ENCODE results near the gene ROR1.

The ROR1 gene

DNA sequence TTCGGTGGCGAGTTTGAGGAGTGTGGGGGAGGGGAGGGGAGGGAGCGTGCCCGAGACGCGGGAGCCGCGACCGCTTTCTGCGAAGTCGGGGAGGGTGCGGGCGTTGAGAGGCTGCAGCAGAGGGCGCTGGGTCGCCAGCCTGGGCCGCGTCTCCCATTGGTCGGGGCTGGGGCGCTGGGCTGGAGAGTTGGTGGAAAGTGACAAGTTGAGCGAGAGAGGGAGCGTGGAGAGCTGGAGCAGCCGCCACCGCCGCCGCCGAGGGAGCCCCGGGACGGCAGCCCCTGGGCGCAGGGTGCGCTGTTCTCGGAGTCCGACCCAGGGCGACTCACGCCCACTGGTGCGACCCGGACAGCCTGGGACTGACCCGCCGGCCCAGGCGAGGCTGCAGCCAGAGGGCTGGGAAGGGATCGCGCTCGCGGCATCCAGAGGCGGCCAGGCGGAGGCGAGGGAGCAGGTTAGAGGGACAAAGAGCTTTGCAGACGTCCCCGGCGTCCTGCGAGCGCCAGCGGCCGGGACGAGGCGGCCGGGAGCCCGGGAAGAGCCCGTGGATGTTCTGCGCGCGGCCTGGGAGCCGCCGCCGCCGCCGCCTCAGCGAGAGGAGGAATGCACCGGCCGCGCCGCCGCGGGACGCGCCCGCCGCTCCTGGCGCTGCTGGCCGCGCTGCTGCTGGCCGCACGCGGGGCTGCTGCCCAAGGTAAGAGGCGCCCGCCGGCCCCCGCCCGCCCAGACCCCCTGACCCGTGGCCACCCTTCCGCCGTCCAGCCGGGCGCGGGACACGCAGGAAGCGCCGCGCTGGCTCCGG is at the start of gene ROR1:
TSS of gene ROR1 (plus strand) at position 203 of the 802 bp plus-strand sequence.
- peak; percentile 82 for DNase-seq

DNA sequence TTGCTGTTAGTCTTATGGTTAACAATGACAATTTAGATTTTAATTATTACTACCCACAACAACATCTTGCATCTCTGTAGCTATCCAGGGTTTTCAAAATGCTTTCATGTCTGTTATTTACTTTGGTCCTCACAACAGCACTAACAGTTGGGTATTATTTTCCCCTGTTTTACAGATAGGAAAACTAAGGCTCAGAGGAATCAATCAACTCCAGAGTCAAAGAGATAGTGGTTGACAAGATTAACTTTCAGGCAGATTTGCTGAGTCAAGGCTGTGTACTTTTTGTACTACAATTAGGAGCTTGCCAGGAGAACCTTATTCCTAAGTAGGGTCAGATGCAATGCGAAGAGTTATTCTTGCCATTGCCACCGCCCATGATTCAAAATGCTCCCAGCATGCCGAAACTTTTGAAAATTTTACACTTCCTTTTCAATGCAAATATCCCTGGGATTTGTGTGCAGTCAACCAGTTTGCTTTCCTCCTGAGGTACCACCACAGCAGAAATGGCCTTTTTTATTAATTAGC is 49.4 kb upstream of the ROR1 start:
- DNase-seq = no peak

DNA sequence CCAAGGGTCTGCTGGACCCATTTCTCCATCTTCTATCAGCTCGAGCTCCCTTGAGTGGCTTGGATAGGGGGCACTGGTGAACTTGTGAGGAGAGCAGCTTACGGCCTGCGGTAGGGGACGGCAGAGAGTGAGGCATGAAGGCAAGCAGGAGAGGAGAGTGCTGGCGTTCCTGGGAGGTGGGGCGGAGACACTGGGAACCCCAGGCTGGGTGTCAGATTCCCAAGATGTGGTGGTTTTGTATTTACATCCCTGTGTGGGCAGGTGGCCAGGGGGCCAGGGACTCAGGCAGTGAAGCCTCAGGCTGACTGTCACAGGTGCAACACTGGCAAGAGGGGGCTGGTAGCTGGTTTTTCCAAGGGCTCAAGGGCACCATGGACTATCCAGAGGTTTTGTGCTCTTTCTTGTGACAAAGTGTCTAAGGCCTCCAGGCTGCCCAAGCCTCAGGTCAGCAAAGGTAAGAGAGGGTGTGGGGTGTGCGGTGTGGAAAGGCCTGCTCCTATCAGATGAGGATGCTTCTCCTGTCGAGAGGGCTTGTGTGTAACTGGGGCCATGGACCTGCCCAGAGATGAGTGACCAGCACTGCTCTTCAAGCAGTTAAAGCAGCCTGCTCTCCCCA is 45.1 kb upstream of the ROR1 start:
- no peak for DNase-seq

DNA sequence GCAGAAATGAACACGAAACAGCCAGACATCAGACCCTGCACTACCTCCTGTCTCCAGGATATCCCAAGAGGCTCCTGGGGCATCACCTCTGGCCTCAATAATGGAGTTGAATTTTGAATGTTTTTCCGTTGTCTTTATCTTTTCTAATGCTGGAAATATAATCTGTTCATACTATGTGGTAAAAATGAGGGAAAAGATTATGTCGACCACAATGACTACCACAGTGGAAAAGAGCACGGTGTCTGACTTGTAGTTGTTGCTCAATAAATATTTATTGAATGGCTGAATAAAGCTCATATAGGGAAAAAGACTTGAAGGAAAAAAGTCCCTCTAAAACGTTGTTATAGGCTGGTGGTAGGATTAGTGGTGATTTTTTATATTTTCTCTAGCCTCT is 44.6 kb upstream of the ROR1 start:
- no peak for DNase-seq

DNA sequence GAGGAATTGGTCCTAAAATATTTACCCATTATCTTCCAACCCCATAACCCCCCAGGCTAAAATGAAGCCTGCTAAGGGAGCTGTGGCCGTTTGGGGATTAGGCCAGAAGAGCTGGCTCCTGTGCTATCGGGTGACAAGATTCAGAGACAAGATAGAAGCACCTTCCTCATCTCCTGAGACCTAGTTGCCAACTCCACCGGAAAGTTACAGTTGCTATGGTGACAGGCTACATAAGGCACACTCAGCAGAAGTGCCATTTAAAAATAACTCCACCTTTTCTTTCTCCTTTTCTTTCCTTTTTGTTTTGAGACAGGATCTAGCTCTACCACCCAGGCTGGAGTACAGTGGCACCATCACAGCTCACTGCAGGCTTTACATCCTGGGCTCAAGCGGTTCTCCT is 43.6 kb upstream of the ROR1 start:
- DNase-seq = no peak

DNA sequence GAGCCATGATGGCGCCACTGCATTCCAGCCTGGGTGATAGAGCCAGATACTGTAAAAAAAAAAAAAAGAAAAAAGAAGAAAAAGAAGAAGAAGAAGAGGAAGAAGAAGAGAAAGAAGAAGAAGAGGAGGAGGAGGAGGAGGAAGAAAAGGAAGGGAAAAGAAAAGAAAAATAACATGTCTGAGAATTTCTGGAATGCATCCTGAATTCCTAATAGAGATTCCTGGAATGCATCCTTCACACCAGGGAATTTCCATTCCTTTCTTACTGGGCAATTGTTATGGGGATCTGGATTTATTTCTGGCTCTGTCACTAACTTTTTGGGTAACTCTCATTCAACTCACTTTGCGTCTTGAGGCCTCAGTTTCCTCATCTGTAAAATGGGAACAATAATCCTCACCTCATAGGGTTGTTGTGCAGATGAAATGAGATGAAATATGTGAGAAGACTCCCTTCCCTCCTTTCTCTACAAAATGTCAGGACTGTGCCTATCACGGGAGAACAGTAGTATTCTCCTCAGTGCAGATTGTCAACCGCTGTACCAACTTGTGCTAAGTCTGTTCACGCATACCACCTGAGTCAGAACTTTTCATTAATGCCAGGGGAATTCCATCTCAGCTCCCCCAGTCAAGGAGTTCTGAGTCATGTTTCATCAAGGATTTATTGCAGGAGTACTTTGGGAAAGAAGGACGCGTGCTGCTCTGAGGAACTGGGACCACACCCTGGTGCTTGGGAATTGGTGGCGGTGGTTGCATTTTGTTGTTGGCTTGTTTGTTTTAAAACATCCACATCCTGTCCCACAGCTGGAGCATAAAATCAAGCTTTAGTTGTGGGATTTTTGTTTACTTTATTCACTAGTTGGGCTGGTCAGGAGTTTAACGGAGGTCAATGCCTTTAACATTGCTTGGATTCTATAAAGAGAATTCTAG is 42.4 kb upstream of the ROR1 start:
- no peak for DNase-seq

DNA sequence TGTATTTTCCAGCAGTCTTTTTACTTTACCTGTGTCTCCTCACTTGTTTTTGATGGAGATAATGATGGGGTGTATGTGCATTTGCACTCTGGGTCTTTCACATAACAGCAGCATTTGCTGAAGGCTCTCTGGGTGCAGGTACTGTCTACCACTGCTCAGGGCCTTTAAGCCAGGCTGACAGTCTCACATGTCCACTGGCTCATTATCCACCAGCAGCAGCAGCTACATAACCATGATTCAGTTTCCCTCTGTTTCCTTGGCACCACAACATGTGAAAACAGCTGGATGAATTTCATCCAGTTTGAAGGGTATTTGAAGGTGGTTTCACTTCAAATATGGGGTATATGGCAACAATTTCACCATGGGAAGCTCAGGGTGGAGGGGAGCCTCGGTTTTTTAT is 41.2 kb upstream of the ROR1 start:
- no peak for DNase-seq

DNA sequence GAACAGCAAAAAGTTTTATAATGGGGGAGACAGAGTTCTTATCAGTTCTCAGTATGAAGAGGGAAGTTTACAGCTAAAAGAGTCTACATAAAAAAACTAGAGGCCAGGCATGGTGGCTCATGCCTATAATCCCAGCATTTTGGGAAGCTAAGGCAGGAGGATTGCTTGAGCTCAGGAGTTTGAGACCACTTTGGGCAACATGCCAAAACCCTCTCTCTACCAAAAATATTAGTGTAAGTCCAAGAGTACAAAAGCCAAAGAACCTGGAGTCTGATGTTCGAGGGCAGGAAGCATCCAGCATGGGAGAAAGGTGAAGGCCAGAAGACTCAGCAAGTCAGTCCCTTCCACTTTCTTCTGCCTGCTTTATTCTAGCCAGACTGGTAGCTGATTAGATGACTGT is 35.0 kb upstream of the ROR1 start:
- no peak for DNase-seq

DNA sequence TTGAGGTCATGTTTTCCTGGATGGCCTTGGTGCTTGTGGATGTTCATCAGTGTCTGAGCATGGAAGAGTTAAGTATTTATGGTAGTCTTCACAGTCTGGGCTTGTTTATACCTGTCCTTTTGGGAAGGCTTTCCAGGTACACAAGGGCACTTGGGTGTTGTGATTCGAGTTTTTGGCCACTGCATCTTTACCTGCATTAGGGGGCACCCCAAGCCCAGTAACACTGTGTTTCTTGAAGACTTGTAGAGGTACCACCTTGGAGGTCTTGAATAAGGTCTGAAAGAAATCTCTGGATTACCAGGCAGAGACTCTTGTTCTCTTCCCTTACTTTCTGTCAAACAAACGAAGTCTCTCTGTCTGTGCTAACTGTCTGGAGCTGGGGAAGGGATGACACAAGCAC is 34.4 kb upstream of the ROR1 start:
- no peak for DNase-seq

DNA sequence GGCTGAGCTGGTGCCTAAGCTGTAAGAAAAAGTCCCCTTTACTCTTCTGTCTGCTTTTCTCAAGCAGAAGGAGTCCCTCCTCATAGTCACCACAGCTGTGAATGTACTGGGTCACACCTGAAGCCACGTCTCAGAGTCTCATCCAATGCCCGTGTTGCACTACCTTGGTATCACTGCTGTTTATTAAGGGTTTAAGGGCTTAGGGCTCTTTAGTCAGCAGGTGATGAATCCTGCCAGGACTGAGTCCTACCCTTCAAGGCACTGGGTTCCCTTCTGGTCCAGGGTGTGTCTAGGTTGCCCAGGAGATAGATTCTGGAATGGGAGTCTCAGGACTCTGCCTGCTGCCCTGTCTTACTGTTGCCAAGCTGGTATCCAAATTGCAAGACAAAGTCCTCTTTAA is 33.4 kb upstream of the ROR1 start:
- no peak for DNase-seq

DNA sequence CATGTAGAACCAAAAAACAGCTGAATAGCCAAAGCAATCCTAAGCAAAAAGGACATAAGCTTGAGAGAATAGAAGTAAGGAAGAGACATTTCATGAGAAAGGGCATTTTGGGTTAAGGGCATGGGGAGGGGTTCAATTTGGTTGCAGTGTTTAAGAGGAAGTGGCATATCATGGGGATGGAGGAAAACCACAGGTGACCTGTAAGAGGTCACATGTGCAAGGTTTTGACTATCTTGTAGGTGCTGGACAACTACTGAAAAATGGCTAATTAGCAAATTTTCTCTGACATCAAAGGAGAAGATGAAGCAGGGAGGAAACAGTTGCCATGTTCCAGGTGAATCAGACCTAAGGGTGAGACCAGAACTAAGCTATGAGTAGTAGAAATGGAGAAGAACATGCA is 31.3 kb upstream of the ROR1 start:
- no peak for DNase-seq

DNA sequence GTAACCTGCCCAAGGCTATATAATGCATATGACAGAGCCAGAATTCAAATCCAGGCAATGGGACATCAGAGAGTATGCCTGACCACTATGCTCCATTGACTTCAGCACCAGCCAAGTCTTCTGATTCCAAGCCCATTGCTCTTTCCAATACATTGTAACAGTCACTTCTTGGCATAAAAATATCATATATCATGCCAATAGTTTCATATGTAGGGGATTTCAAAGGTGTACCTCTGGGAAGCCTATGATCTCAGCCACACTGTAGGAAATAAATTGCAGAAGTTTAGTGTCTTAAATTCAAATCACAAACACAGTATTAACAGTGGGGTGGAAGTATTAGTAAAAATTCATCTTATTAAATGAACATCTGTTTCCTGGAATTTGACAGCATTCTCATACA is 30.0 kb upstream of the ROR1 start:
- no peak for DNase-seq

DNA sequence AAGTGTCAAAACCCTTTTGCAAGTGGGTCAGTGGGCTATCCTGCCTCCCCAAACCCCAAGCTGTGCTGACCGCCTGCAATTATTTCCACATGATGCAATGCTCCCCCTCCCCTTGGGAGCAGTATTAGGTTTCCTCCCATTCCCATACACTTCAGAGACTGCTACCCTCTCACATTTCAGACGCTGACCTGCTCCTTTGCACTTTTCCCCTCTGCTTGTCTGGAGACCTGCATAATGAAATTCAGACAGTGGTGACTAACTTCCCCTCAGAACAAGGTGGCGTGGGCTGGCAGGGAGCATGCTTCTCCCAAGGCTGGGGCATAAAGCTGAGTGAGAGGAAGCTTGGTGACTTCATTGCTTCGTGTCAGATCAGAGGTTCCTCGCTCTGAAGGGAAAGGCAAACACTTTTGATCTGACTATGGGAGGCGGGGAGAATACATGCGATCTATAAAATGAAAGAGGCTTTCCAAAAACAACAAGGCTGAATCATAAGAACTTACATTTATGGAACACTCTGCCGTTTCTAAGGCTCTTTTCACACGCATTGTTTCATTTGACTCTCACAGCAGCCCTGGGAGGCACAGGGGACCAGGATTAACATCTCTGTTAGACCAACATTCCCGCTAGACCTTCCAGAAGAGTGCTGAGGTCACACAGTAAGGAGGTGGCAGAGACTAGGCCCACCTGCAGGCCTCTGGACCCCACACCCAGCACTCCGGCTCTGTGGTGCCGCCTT is 27.5 kb upstream of the ROR1 start:
- DNase-seq = no peak

DNA sequence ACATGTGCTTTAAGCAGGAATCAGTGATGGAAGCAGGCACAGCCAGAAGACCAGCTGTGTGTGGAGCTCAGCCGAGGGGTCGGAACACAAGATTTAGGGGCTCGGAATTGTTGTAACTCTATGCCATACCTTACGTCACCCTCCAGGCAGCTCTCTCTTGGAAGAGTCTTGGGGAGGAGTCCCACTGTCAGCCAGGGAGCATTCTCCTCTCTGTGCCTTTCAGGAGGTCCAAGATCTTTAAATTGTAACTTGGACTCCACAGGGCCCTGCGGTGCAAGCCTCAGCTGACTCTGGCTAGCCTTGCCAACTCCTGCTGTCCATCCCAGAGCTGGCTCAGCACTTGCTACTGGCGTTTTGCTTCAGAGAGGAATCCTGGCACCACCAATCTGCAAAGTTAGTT is 26.4 kb upstream of the ROR1 start:
- DNase-seq = no peak

DNA sequence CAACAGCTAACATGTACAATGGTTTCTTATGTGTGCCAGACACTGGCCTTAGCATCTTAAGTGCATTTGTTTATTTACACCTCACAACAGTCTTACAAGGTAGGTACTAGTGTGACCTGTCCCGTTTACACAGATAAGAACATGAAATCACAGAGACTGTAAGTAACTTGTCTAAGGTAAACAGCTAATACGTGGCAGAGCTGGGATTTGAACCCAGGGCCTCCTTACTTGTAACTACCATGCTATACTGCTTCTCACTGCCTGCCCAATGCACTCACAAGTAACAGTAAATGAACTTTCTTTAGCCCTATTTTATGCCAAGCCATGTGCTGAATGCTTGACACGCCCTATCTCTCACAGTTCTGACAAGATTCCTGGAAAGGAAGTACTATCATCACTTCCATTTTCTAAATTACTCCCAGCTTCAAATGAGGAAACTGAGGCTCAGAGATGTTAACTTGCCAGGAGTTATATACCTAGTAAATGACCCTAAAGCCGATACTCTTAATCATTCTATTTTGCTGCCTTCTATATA is 25.7 kb upstream of the ROR1 start:
- DNase-seq = no peak

DNA sequence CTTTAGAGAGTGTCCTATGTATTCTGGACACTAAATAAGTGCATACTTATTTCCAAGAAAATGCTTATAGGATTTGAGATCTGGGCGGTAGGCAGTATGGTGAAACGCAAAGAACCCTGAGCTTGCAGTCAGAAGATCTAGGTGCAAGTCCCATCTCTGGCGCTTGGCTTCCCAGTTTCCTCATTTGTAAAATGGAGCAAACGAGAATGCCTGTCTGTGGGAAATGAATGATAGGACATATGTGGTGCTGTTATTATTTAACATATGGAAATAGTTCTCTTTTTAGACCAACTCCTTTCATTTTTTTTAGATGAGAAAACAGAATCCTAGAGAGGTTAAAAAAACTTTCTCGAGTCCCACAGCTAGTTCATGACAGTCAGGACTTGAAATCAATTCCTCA is 25.2 kb upstream of the ROR1 start:
- no peak for DNase-seq

DNA sequence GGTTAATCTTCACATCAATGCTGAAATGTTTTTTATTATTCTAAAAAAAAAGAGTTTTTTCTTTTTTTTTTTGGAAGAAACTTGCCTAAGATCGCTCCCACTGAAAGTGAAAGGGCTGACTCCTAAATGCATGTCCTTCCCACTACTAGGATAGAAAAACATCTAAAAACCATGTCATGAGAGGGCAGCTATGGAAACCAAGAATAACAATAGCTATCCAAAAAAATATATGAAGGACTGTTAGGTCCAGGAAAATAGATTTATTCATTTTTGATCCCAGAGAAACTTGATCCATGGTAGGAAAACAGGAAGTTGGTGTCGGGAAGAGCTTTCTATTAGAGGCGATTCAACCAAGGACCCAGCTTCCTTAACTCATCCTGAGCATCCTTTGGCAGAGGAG is 23.1 kb upstream of the ROR1 start:
- DNase-seq = no peak

DNA sequence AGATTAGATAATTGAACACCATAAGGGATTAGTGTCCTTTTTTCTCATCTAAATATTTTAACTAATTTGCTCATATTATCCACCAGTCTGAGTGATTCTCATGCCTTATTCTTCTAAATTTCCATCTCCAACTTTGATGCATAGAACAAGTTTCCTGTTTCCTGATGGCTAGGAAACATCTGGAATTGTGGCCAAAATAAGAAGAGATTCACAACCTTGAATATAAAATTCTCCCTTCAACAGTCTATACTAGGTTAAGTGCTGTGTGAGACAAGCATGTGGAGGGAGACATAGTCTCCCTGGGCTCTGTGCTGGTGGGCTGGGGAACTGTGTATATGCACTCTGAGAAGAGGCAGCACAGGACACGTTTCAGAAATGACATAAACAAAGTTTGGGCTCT is 21.6 kb upstream of the ROR1 start:
- DNase-seq = no peak

DNA sequence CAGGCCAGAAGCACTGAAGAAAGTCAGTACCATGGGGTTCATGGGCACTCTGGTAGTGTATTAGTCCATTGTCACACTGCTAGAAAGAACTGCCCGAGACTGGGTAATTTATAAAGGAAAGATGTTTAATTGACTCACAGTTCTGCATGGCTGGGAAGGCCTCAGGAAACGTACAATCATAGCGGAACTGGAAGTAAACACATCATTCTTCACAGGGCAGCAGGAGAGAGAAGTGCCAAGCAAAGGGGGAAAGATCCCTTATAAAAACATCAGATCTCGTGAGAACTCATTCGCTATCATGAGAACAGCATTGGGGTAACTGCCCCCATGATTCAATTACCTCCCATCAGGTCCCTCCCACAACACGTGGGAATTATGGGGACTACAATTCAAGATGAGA is 20.2 kb upstream of the ROR1 start:
- no peak for DNase-seq

DNA sequence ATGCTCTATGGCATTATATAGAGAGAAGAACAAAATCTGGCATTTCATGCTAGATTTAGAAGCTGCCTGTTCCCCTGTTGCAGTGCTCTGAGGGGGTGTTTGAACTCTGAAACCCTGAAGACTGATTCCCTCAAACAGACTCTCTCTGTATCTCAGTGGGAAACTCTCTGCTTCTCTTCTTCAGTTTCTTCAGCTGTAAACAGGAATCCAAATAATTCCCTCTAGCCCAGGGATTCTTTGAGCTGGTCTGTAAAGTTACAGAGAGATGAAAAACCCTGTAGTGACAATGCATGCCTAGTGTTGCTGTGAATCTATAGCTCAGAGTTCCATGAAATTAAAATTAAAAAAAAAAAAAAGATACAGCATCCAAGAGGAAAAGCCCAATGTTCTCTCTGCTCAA is 17.0 kb upstream of the ROR1 start:
- no peak for DNase-seq

DNA sequence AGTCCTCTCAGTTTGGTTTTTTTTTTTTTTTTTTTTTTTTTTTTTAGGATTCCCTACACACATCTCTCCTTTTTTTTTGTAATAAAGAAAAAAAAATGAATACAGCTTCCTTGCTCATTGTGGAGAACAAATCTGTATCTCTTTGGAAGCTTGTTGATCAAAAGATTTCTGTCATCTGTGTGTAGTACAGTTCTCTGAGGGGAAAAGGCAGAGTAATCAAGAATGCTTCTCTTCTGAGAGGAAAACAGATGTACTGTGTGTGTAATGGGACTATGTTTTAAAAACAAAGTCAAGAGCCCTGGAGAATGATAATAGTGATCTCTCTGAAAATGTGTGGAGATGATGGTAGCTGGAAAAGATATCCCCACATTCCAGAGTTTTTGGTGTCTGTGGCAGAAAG is 16.5 kb upstream of the ROR1 start:
- DNase-seq = no peak

DNA sequence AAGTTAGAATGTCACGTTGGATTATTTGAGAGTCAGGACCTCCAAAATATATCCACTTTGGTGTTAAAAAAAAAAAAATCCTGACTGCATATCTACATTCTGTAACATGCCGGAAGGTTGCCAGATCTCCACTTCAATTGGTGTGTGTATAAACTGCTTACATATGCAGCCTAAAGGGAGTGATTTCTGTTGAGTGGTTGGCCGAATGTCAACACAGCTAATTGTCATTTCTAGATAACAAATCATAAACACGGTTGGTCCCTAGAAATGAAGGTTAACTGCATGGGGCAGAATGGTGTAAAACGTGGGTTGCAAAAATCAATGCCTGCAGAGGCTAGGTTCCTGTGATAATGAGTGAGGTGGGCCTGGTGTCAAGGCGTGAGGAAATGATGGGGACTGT is 15.0 kb upstream of the ROR1 start:
- DNase-seq = no peak

DNA sequence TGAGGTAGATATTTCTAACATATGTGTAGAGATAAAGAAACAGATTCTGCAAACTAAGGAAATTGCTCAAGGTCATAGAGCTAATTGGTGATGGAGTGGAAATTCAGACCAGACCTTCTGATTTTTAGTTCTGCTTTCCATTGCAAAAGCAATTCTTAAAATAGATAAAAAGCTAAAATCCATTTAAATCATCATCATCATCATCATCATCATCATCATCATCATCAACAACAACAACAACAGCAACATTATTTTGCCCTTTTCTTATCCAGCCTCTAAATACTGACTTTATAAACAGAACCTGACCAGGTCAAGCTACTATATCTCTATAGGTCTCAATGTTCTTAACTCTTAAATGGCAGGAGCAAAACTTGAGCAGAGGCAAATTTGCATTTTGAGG is 14.0 kb upstream of the ROR1 start:
- DNase-seq = no peak
